Renal cortex interstitium (tissue), 3 donors: ENCODE results near the gene KCTD15. TPM values are rescaled to one million over a fixed set of nuclear protein-coding genes. Genes with fewer than 3 reads are reported as not detected.

Experiments used
- polyA plus RNA-seq, 3 donors: library from polyadenylated mRNA; unstranded; fragments of 120-200 nt; gene quantifications; one replicate each; pipeline ENCODE4 v1.2.1, GENCODE V29; 2013; ENCODE audit not compliant: insufficient read length in 3 of 3

Gene KCTD15
- polyA plus RNA-seq, 3 donors = 37.7 to 66.2 (median 53.9) TPM

Other genes starting within 250 kb of the KCTD15 start
- under 1 TPM; 0.09 to 0.44 (median 0.27) TPM for gene CHST8, start 174.9 kb upstream of the KCTD15 start, polyA plus RNA-seq